Measurements from ENCODE around the gene ETAA1.

Gene ETAA1

DNA sequence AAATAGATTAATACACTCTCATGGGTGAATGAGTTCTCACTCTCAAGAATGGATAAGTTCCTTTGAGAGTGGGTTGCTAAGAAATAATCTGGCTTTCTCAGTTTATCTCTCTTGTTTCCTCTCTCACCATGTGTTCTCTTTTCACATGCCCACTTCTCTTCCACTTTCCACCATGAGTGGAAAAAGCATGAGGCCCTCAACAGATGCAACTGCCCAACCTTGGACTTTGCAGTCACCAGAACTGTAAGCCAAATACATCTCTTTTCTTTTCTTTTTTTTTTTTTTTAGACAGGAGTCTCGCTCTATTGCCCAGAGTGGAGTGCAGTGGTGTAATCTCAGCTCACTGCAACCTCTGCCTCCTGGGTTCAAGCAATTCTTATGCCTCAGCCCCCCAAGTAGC lies 18.1 kb upstream of the ETAA1 start:
- in situ Hi-C loops (cut with HindIII; ENCODE audit: low pct_ligation_motif_present, low sequenced_read_pairs), result no loop called here
- Histone ChIP-seq H3K27me3 (replicated peaks) (no peaks in the 10 kb centered on the region), H3K4me3 (ENCODE audit: low read depth, low read length) (no peak overlapping the region), H3K27ac (no peak overlapping the region), H3K36me3 (replicated peaks) (no peaks in the 10 kb centered on the region)
- DNase-seq, result no peak
- TF ChIP-seq, protein P1, sequence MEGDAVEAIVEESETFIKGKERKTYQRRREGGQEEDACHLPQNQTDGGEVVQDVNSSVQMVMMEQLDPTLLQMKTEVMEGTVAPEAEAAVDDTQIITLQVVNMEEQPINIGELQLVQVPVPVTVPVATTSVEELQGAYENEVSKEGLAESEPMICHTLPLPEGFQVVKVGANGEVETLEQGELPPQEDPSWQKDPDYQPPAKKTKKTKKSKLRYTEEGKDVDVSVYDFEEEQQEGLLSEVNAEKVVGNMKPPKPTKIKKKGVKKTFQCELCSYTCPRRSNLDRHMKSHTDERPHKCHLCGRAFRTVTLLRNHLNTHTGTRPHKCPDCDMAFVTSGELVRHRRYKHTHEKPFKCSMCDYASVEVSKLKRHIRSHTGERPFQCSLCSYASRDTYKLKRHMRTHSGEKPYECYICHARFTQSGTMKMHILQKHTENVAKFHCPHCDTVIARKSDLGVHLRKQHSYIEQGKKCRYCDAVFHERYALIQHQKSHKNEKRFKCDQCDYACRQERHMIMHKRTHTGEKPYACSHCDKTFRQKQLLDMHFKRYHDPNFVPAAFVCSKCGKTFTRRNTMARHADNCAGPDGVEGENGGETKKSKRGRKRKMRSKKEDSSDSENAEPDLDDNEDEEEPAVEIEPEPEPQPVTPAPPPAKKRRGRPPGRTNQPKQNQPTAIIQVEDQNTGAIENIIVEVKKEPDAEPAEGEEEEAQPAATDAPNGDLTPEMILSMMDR (IDR thresholded peaks at IDR 0.05; ENCODE audit: low read depth, low read length, missing control alignments), result no peak

DNA sequence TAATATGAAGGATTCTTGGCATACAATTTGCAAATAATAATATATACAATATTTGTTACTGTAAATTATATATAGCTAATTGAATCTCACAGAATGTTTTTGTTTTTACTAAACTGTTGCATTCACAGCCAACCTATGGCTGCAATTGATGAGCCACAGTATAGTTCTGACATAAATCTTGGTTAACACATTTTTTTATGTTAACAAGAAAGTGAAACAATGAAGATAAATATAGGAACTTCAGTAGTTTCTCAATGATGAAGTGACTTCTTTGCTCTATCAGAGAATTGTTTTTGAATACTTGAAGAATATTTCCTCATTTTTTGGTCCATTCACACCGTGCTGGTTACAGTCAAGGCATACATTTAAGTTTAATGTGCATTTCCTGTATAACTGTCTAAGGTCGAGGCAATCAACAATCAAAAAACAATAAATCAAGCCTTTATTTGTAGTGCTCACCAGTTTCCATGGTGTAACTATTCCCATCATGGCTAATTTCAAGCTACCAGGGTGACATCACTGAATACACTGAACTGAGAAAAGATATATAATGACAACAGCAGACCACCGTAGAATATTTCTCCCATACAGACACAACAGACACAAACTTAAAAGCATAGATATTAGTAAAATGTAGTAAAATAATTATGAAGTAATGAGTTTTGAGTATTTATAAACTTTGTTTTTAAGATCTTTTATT lies 12.9 kb upstream of the ETAA1 start:
- in situ Hi-C loops (cut with HindIII; ENCODE audit: low pct_ligation_motif_present, low sequenced_read_pairs), result no loop called here
- TF ChIP-seq, protein P1 (IDR thresholded peaks at IDR 0.05; ENCODE audit: low read depth, low read length, missing control alignments), result no peak
- H3K4me3 ChIP-seq (ENCODE audit: low read depth, low read length), result no peak overlapping the region
- no peaks in the 10 kb centered on the region for H3K36me3 ChIP-seq (replicated peaks)
- no peak for DNase-seq
- no peak overlapping the region for H3K27ac ChIP-seq
- H3K27me3 ChIP-seq (replicated peaks), result no peaks in the 10 kb centered on the region

DNA sequence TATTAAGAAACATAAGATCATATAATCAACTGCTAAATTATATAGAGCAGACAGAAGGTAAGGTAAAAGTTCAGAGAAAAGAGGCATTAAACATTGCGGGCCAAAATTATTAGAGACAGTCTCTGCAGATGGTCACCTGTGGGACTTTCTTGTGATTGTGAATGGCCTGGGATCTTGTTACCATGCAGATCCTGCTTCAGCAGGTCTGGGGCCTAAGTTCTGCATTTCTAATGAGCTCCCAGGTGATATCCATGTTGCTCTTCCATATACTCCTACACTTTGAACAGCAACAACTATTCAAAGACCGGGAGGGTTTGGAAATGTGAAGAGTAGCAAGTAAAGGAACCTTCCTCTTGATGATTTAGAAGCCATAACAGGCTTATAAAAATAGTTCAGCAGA lies 8.5 kb upstream of the ETAA1 start:
- Histone ChIP-seq H3K4me3 (ENCODE audit: low read depth, low read length) (no peak overlapping the region), H3K27ac (peak overlapping the region; percentile 28), H3K36me3 (replicated peaks) (no peaks in the 10 kb centered on the region), H3K27me3 (replicated peaks) (no peaks in the 10 kb centered on the region)
- TF ChIP-seq, protein P1 (IDR thresholded peaks at IDR 0.05; ENCODE audit: low read depth, low read length, missing control alignments), result no peak
- no peak for DNase-seq
- in situ Hi-C loops (cut with HindIII; ENCODE audit: low pct_ligation_motif_present, low sequenced_read_pairs), result no loop called here

DNA sequence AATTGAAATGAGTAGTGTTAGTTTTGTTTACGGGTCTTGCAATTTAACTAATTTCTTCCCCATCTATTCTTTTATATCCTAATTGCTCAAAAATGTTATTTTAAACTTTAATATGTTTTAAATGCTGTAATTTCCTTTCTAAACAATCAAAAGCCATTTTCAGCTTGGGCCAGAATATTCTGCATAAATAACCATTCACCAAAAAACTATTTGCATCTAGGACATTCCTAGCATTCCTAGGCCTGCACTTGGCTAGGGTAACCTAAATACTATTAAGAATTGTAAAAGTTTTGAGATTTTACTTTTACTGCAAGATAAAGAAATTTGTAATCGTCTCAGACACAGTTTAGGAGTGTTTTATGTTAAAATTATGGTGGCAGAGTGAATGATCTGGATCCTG lies 7.8 kb upstream of the ETAA1 start:
- Histone ChIP-seq H3K4me3 (ENCODE audit: low read depth, low read length) (no peak overlapping the region), H3K27me3 (replicated peaks) (no peaks in the 10 kb centered on the region), H3K27ac (peak overlapping the region; percentile 28), H3K36me3 (replicated peaks) (no peaks in the 10 kb centered on the region)
- TF ChIP-seq, protein P1 (IDR thresholded peaks at IDR 0.05; ENCODE audit: low read depth, low read length, missing control alignments), result no peak
- in situ Hi-C loops (cut with HindIII; ENCODE audit: low pct_ligation_motif_present, low sequenced_read_pairs), result no loop called here
- peak; percentile 32 for DNase-seq

DNA sequence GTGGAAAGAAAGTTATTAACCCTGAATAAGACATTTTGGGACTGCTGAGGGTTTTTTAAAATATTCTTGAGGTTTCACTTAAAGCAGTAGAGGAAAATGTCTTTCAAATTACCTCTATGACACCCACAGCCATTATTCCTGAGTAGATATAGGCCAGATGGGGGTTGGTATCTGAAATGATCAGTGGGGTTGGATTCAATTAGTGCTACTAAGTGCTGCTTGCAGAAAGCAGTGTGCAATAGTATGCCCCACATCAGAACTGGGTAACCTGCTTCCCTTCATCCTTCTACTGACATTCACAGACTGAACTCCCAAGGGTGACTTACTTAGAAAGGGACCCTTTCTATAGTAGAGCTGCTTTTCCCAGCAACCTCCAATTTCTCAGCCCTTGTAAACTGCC lies 7.3 kb upstream of the ETAA1 start:
- no peak for DNase-seq
- in situ Hi-C loops (cut with HindIII; ENCODE audit: low pct_ligation_motif_present, low sequenced_read_pairs), result no loop called here
- no peak overlapping the region for H3K4me3 ChIP-seq (ENCODE audit: low read depth, low read length)
- peak overlapping the region; percentile 28 for H3K27ac ChIP-seq
- no peaks in the 10 kb centered on the region for H3K27me3 ChIP-seq (replicated peaks)
- no peaks in the 10 kb centered on the region for H3K36me3 ChIP-seq (replicated peaks)
- TF ChIP-seq, protein P1 (IDR thresholded peaks at IDR 0.05; ENCODE audit: low read depth, low read length, missing control alignments), result no peak

DNA sequence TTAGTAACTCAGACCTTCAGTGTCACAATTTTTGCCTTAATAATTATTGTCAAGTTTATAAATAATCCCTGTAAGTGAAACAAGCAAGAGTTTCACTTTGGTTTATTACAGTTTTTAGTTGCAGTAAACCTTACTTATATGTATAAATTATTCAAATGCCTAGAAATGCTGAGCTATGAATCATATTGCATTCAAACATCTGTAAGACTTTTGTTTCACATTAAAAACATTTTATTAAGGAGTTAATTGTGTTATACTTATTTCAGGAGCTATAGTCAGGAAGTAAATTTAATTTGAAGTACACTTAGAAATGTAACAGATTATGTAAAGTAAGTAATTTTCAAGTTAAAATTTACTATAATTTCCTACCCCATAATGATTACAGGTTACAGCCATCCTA lies 3.9 kb upstream of the ETAA1 start:
- in situ Hi-C loops (cut with HindIII; ENCODE audit: low pct_ligation_motif_present, low sequenced_read_pairs), result no loop called here
- no peak for DNase-seq
- Histone ChIP-seq H3K4me3 (ENCODE audit: low read depth, low read length) (no peak overlapping the region), H3K36me3 (replicated peaks) (no peaks in the 10 kb centered on the region), H3K27me3 (replicated peaks) (no peaks in the 10 kb centered on the region), H3K27ac (no peak overlapping the region)
- TF ChIP-seq, protein P1 (IDR thresholded peaks at IDR 0.05; ENCODE audit: low read depth, low read length, missing control alignments), result no peak

All from brain microvascular endothelial cell (primary cell).